Neural cell (in vitro differentiated cells): Measurements from ENCODE around the gene IL3. TPM values are rescaled to one million over a fixed set of nuclear protein-coding genes. Genes with fewer than 3 reads are reported as not detected.

Experiments used
- H2AFZ ChIP-seq: fragments of 200-600, 300-800 bp; sonication (generic), shearing (Covaris generic); 2 replicates; pipeline ENCODE4 v1.6.0; 2014; ENCODE audit warnings: low read depth, mild to moderate bottlenecking, antibody characterized with exemption, low read length, moderate library complexity
- H3F3A ChIP-seq: fragments of 200-600 bp; shearing (Covaris generic); 2 replicates; pipeline ENCODE4 v1.6.1; 2016; ENCODE audit warnings: mild to moderate bottlenecking, moderate library complexity, mixed read lengths, antibody characterized with exemption, low read length; ENCODE audit not compliant: insufficient read depth, poor library complexity, severe bottlenecking
- H3K27ac ChIP-seq: fragments of 200-600, 300-800 bp; sonication (generic), shearing (Covaris generic); 2 replicates; pipeline ENCODE4 v1.5.1; 2014; ENCODE audit warnings: mild to moderate bottlenecking, low read length, moderate library complexity
- H3K27me3 ChIP-seq: fragments of 300-800, 200-600 bp; sonication (generic), shearing (Covaris generic); 2 replicates; pipeline ENCODE4 v1.6.0; 2014; ENCODE audit warnings: mild to moderate bottlenecking, low read depth, low read length, moderate library complexity; ENCODE audit not compliant: insufficient read depth
- H3K36me3 ChIP-seq: fragments of 300-800, 200-600 bp; sonication (generic), shearing (Covaris generic); 2 replicates; pipeline ENCODE4 v1.5.1; 2014; ENCODE audit warnings: mild to moderate bottlenecking, antibody characterized with exemption, low read length, moderate library complexity; ENCODE audit not compliant: insufficient read depth
- H3K4me2 ChIP-seq: fragments of 300-800, 200-600 bp; sonication (generic), shearing (Covaris generic); 2 replicates; pipeline ENCODE4 v1.6.0; 2014; ENCODE audit warnings: mild to moderate bottlenecking, low read length
- H3K4me3 ChIP-seq: fragments of 300-800, 200-600 bp; sonication (generic), shearing (Covaris generic); 2 replicates; pipeline ENCODE4 v1.5.1; 2014; ENCODE audit warnings: mild to moderate bottlenecking, low read length, moderate library complexity
- H3K79me2 ChIP-seq: fragments of 200-600 bp; shearing (Covaris generic); replicated peaks from 2 replicates; pipeline ENCODE4 v1.6.0; 2014; ENCODE audit warnings: mild to moderate bottlenecking, low read length, moderate library complexity; ENCODE audit not compliant: insufficient read depth
- H3K9ac ChIP-seq: fragments of 300-800, 200-600 bp; sonication (generic), shearing (Covaris generic); 2 replicates; pipeline ENCODE4 v1.6.1; 2016; ENCODE audit warnings: mild to moderate bottlenecking, low read length, mixed read lengths
- H3K9me2 ChIP-seq: fragments of 200-600 bp; shearing (Covaris generic); 2 replicates; pipeline ENCODE4 v1.6.1; 2016; ENCODE audit warnings: mild to moderate bottlenecking, low read length, mixed read lengths; ENCODE audit not compliant: insufficient read depth
- H3K9me3 ChIP-seq: fragments of 200-600, 300-800 bp; sonication (generic), shearing (Covaris generic); 2 replicates; pipeline ENCODE4 v1.6.1; 2016; ENCODE audit warnings: mild to moderate bottlenecking, mixed run types, low read length, moderate library complexity, mixed read lengths
- H4K20me1 ChIP-seq: fragments of 200-600 bp; shearing (Covaris generic); 2 replicates; pipeline ENCODE4 v1.6.1; 2016; ENCODE audit warnings: mild to moderate bottlenecking, mixed run types; ENCODE audit not compliant: insufficient read depth
- CTCF ChIP-seq: fragments of 450-650 bp; IDR thresholded peaks from 2 replicates; pipeline ENCODE4 v1.5.1; 2014; ENCODE audit warnings: antibody characterized with exemption, mild to moderate bottlenecking, moderate library complexity; ENCODE audit not compliant: poor library complexity, severe bottlenecking
- EP300 ChIP-seq: fragments of 450-650 bp; conservative IDR thresholded peaks from 2 replicates; pipeline ENCODE4 v1.6.1; 2014; ENCODE audit warnings: antibody characterized with exemption, mild to moderate bottlenecking, moderate library complexity; ENCODE audit not compliant: poor library complexity, severe bottlenecking
- EZH2 ChIP-seq: fragments of 200-600, 300-800 bp; shearing (Covaris generic), sonication (generic); IDR thresholded peaks from 2 replicates; pipeline ENCODE4 v1.6.1; 2014; ENCODE audit warnings: antibody characterized with exemption, low read length, borderline replicate concordance, mild to moderate bottlenecking; ENCODE audit not compliant: insufficient read depth, poor library complexity, severe bottlenecking
- MXI1 ChIP-seq: fragments of 450-650 bp; conservative IDR thresholded peaks from 2 replicates; pipeline ENCODE4 v1.6.1; 2014; ENCODE audit warnings: antibody characterized with exemption, mild to moderate bottlenecking; ENCODE audit not compliant: poor library complexity, severe bottlenecking
- POLR2AphosphoS5 ChIP-seq: IDR thresholded peaks from 2 replicates; pipeline ENCODE4 v1.6.1; 2012
- RAD21 ChIP-seq: fragments of 450-650 bp; conservative IDR thresholded peaks from 2 replicates; pipeline ENCODE4 v1.6.1; 2014; ENCODE audit warnings: antibody characterized with exemption, mild to moderate bottlenecking, moderate library complexity
- REST ChIP-seq: IDR thresholded peaks from 2 replicates; pipeline ENCODE4 v1.6.1; 2012; ENCODE audit warnings: borderline replicate concordance
- SMC3 ChIP-seq: fragments of 450-650 bp; conservative IDR thresholded peaks from 2 replicates; pipeline ENCODE4 v1.6.1; 2014; ENCODE audit warnings: antibody characterized with exemption, mild to moderate bottlenecking, moderate library complexity; ENCODE audit not compliant: poor library complexity
- TAF1 ChIP-seq: IDR thresholded peaks from 2 replicates; pipeline ENCODE4 v1.6.1; 2012; ENCODE audit warnings: low read depth
- polyA plus RNA-seq: library from polyadenylated mRNA; depleted of rRNA; stranded (reverse); fragments of >200 nt; gene quantifications from 2 replicates; pipeline ENCODE4 v1.2.3, GENCODE V29; 2014

The IL3 gene
- polyA plus RNA-seq, 1 donor from 2014 or later: not detected

- H2AFZ ChIP-seq: no peak overlapping the region
- H3K4me2 ChIP-seq: no peak overlapping the region
- TF ChIP-seq REST (no peak), MXI1 (no peak), SMC3 (no peak), EZH2 (no peak), CTCF (no peak), TAF1 (no peak), RAD21 (no peak), EP300 (no peak), POLR2AphosphoS5 (no peak)
- H3K79me2 ChIP-seq: no peaks in the 10 kb centered on the region
- H3K4me3 ChIP-seq: no peak overlapping the region
- H4K20me1 ChIP-seq: no peaks in the 10 kb centered on the region
- H3K36me3 ChIP-seq: no peaks in the 10 kb centered on the region
- no peak overlapping the region for H3K27ac ChIP-seq
- H3K9me3 ChIP-seq: no peaks in the 10 kb centered on the region
- H3K27me3 ChIP-seq: no peaks in the 10 kb centered on the region
- H3K9me2 ChIP-seq: no peaks in the 10 kb centered on the region
- H3K9ac ChIP-seq: no peak overlapping the region
- no peaks in the 10 kb centered on the region for H3F3A ChIP-seq
Observed at GRCh38 chr5:132083071-132083678, 22.7 kb downstream of the IL3 start.

- Histone ChIP-seq H3F3A (no peaks in the 10 kb centered on the region), H3K4me3 (no peak overlapping the region), H3K27me3 (no peaks in the 10 kb centered on the region), H3K9me3 (no peaks in the 10 kb centered on the region), H3K4me2 (no peak overlapping the region), H4K20me1 (no peaks in the 10 kb centered on the region), H2AFZ (no peak overlapping the region), H3K9ac (no peak overlapping the region), H3K27ac (no peak overlapping the region), H3K79me2 (no peaks in the 10 kb centered on the region), H3K9me2 (no peaks in the 10 kb centered on the region), H3K36me3 (no peaks in the 10 kb centered on the region)
- no peak for TF ChIP-seq CTCF
- TF ChIP-seq EZH2: no peak
- TF ChIP-seq TAF1: no peak
- no peak for TF ChIP-seq RAD21
- TF ChIP-seq POLR2AphosphoS5: no peak
- TF ChIP-seq SMC3: no peak
Observed at GRCh38 chr5:132085686-132086085, 25.2 kb downstream of the IL3 start.
